Measurements from ENCODE around the gene FLT1.

GRCh38 chr13:28336193-28336657 is 158.7 kb downstream of the FLT1 start:
- TF ChIP-seq CTCF (conservative IDR thresholded peaks at IDR 0.05; ENCODE audit: low read length) (no peak), EZH2phosphoT487 (IDR thresholded peaks at IDR 0.05; ENCODE audit: borderline replicate concordance, low read depth, low read length) (no peak)

All from OCI-LY7 (cell line).